Spleen (tissue), 11 donors: ENCODE data around the gene FAT1. TPM values are rescaled to one million over a fixed set of nuclear protein-coding genes. Genes with fewer than 3 reads are reported as not detected.

Experiments
- DNase-seq: peaks from one replicate; pipeline ENCODE4 v3.0.0-alpha.2; 2020
- H3K27ac ChIP-seq, 8 donors: fragments of 200-600 bp; sonication (generic) in 7 of 8; 1 replicate in 4 of 8; 2 replicates in 4 of 8; pipeline versions ENCODE4 v1.5.0 to v1.8.0; 2016 to 2021; ENCODE audit warnings: inconsistent platforms in 4 of 8, mild to moderate bottlenecking in 4 of 8, moderate library complexity in 1 of 8
- H3K27me3 ChIP-seq, 7 donors: fragments of 200-600 bp; sonication (generic) in 6 of 7; replicated peaks in 1 of 7; 1 replicate in 4 of 7; 2 replicates in 3 of 7; pipeline versions ENCODE4 v1.5.0 to v1.8.0; 2016 to 2021; ENCODE audit warnings: inconsistent platforms in 3 of 7, mild to moderate bottlenecking in 1 of 7
- H3K36me3 ChIP-seq, 6 donors: fragments of 200-600 bp; sonication (generic) in 5 of 6; 1 replicate in 4 of 6; 2 replicates in 2 of 6; pipeline versions ENCODE4 v1.5.0 to v1.8.0; 2016 to 2021; ENCODE audit warnings: inconsistent platforms in 2 of 6
- H3K4me1 ChIP-seq, 6 donors: fragments of 200-600 bp; sonication (generic) in 5 of 6; 1 replicate in 3 of 6; 2 replicates in 3 of 6; pipeline versions ENCODE4 v1.5.0 to v1.8.0; 2016 to 2021; ENCODE audit warnings: inconsistent platforms in 3 of 6
- H3K4me3 ChIP-seq, 8 donors: fragments of 200-600 bp; sonication (generic) in 7 of 8; 1 replicate in 4 of 8; 2 replicates in 4 of 8; pipeline versions ENCODE4 v1.5.0 to v1.8.0; 2016 to 2021; ENCODE audit warnings: inconsistent platforms in 4 of 8, mild to moderate bottlenecking in 4 of 8, moderate library complexity in 2 of 8
- H3K9me3 ChIP-seq, 8 donors: fragments of 200-600 bp; sonication (generic) in 7 of 8; 1 replicate in 4 of 8; 2 replicates in 4 of 8; pipeline versions ENCODE4 v1.5.0 to v1.8.0; 2016 to 2021; ENCODE audit warnings: inconsistent platforms in 4 of 8
- POLR2A ChIP-seq, 3 donors: fragments of 450-650 bp; IDR thresholded peaks; one replicate each; pipeline ENCODE4 v1.5.1; 2017; ENCODE audit warnings: antibody characterized with exemption in 3 of 3, mild to moderate bottlenecking in 1 of 3
- POLR2AphosphoS5 ChIP-seq, 3 donors: sonication (generic); formaldehyde crosslinking; IDR thresholded peaks; one replicate each; pipeline ENCODE4 v1.5.1; 2017; ENCODE audit warnings: antibody characterized with exemption in 3 of 3
- WGBS, 5 donors: extraction: QIAGEN DNeasy Blood & Tissue Kit in 3 of 5; methylation state at CpG; one replicate each; pipeline versions ENCODE4 v1.1.5 to v1.1.7; 2013 to 2018; 5-methylcytosine and 5-hydroxymethylcytosine counted together
- intact Hi-C: fragments of 100-400 bp; cut with DNase I; formaldehyde crosslinking; loops from one replicate; pipeline ENCODE4 v1.15.0; 2023; ENCODE audit warnings: low total_unique reads
- polyA plus RNA-seq, 3 donors: library from polyadenylated mRNA; stranded (reverse); fragments of 200-250 nt; gene quantifications; one replicate each; pipeline ENCODE4 v1.2.1, GENCODE V29; 2013
- total RNA-seq, 7 donors: library from RNA; depleted of rRNA in 3 of 7; stranded (reverse); fragments of >200 nt in 3 of 7; fragmentation: NEBNext Ultra II Directional in 4 of 7; extraction: Animal tissue kit (Norgen Biotek cat#: 25700) in 4 of 7; gene quantifications; one replicate each; pipeline versions ENCODE4 v1.1.0 to v1.2.1, GENCODE V29; 2016 to 2021
- TF ChIP-seq, protein P1 (sequence below), 11 experiments: fragments of 200-600 bp in 7 of 11; fragments of 450-650 bp in 4 of 11; sonication (generic) in 4 of 11; IDR thresholded peaks in 8 of 11; conservative IDR thresholded peaks in 3 of 11; 1 replicate in 7 of 11; 2 replicates in 4 of 11; pipeline versions ENCODE4 v1.4.0 to v1.8.0; 2016 to 2021; ENCODE audit warnings: antibody characterized with exemption in 11 of 11, inconsistent platforms in 4 of 11, mild to moderate bottlenecking in 1 of 11
- donor health status: healthy with polysubstance abuse.
- donor health status: DM: no; HTN: no; CAD: no; lungs with moderate emphysema.
- donor health status: DM: no; HTN: no; CAD: no.
- donor health status: Bipolar disorder and iron deficiency.
- donor health status: healthy.
- donor health status: DM: no; HTN: no; CAD: no.
- donor health status: DM: yes; HTN: yes; CAD: no.

Gene FAT1
- total and polyA plus RNA-seq, 10 donors = 0.87 to 20.0 (median 4.6) TPM

- 82 to 92% (median 83%) methylated on average over 6 of the region's 6 CpGs for WGBS, 5 donors
- Histone ChIP-seq H3K9me3 (no peaks in the 10 kb centered on the region), H3K27me3 (no peaks in the 10 kb centered on the region), H3K36me3 (no peaks in the 10 kb centered on the region), H3K27ac (no peak overlapping the region), H3K4me1 (no peaks in the 10 kb centered on the region), H3K4me3 (no peak overlapping the region)
- no peak for TF ChIP-seq POLR2A (IDR thresholded peaks at IDR 0.05)
- TF ChIP-seq, protein P1, sequence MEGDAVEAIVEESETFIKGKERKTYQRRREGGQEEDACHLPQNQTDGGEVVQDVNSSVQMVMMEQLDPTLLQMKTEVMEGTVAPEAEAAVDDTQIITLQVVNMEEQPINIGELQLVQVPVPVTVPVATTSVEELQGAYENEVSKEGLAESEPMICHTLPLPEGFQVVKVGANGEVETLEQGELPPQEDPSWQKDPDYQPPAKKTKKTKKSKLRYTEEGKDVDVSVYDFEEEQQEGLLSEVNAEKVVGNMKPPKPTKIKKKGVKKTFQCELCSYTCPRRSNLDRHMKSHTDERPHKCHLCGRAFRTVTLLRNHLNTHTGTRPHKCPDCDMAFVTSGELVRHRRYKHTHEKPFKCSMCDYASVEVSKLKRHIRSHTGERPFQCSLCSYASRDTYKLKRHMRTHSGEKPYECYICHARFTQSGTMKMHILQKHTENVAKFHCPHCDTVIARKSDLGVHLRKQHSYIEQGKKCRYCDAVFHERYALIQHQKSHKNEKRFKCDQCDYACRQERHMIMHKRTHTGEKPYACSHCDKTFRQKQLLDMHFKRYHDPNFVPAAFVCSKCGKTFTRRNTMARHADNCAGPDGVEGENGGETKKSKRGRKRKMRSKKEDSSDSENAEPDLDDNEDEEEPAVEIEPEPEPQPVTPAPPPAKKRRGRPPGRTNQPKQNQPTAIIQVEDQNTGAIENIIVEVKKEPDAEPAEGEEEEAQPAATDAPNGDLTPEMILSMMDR (IDR thresholded peaks at IDR 0.05 in 8 of 11, conservative IDR thresholded peaks at IDR 0.05 in 3 of 11) = no peak
- no peak for TF ChIP-seq POLR2AphosphoS5 (IDR thresholded peaks at IDR 0.05)
- intact Hi-C loops = no loop called here
- no peak for DNase-seq
Measured at GRCh38 chr4:186708554-186708953, 15.1 kb downstream of the FAT1 start.

DNA sequence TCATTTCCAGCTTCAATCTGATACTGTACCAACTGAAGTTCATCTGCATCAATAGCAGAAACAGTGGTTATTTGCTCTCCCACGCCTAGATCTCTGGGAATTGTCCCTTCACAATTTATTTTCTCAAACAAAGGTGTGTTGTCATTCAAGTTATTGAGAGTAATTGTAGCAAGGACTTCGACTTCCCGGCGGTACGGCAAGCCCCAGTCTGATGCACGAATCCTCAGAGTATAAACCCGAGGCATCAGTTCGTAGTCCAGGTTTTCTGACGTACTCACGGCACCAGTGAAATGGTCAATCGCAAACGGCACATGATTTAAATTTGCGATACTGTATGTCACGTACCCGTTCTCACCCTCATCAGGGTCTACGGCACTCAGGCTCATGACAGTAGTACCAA is 15.7 kb downstream of the FAT1 start:
- TF ChIP-seq POLR2A (IDR thresholded peaks at IDR 0.05) (no peak), POLR2AphosphoS5 (IDR thresholded peaks at IDR 0.05) (no peak)
- TF ChIP-seq, protein P1 (IDR thresholded peaks at IDR 0.05 in 8 of 11, conservative IDR thresholded peaks at IDR 0.05 in 3 of 11) = no peak
- no peaks in the 10 kb centered on the region for H3K27me3 ChIP-seq
- no peaks in the 10 kb centered on the region for H3K4me1 ChIP-seq
- no peak overlapping the region for H3K4me3 ChIP-seq
- H3K27ac ChIP-seq = no peak overlapping the region
- DNase-seq = no peak
- intact Hi-C loops = no loop called here
- WGBS, 5 donors = 82 to 92% (median 86%) methylated on average over 16 of the region's 16 CpGs
- no peaks in the 10 kb centered on the region for H3K9me3 ChIP-seq
- H3K36me3 ChIP-seq = no peaks in the 10 kb centered on the region

- no peak overlapping the region for H3K4me3 ChIP-seq
- intact Hi-C loops = no loop called here
- no peaks in the 10 kb centered on the region for H3K4me1 ChIP-seq
- H3K9me3 ChIP-seq = no peaks in the 10 kb centered on the region
- no peak overlapping the region for H3K27ac ChIP-seq
- WGBS, 5 donors = 83 to 94% (median 88%) methylated on average over 6 of the region's 6 CpGs
- TF ChIP-seq, protein P1 (IDR thresholded peaks at IDR 0.05 in 8 of 11, conservative IDR thresholded peaks at IDR 0.05 in 3 of 11) = no peak
- TF ChIP-seq POLR2A (IDR thresholded peaks at IDR 0.05) (no peak), POLR2AphosphoS5 (IDR thresholded peaks at IDR 0.05) (no peak)
- no peak for DNase-seq
- no peaks in the 10 kb centered on the region for H3K27me3 ChIP-seq
- no peaks in the 10 kb centered on the region for H3K36me3 ChIP-seq
Measured at GRCh38 chr4:186707574-186707973, 16.1 kb downstream of the FAT1 start.

DNA sequence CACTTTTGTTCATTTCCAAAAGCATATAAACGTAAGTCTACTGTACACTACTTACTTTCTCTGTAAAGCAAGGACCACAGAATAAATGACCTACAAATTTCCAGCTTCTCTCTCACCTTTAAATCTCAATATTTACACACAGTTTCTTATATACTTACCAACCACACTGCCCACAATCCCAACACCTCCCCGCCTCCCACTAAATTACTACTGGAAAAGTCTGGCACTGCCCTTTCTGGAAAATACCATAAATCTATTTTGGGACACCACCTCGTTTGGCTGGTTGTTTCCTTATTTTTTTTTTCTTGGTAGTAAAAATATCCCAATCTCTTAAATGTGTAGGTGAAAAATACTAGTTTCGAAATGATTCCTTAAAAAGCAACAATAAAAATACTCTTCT is 19.6 kb downstream of the FAT1 start:
- TF ChIP-seq POLR2AphosphoS5 (IDR thresholded peaks at IDR 0.05) (no peak), POLR2A (IDR thresholded peaks at IDR 0.05) (no peak)
- TF ChIP-seq, protein P1 (IDR thresholded peaks at IDR 0.05 in 8 of 11, conservative IDR thresholded peaks at IDR 0.05 in 3 of 11) = no peak
- intact Hi-C loops = no loop called here
- Histone ChIP-seq H3K27ac (no peak overlapping the region), H3K27me3 (no peaks in the 10 kb centered on the region), H3K9me3 (no peaks in the 10 kb centered on the region), H3K4me3 (no peak overlapping the region), H3K4me1 (no peaks in the 10 kb centered on the region), H3K36me3 (no peaks in the 10 kb centered on the region)
- 58 to 66% (median 63%) methylated on average over 4 of the region's 4 CpGs for WGBS, 5 donors
- no peak for DNase-seq
